ENCODE data around the gene STUM. TPM values are rescaled to one million over a fixed set of nuclear protein-coding genes. Genes with fewer than 3 reads are reported as not detected.
"Not testable (repeated sequence)": the region's sequence is repeated elsewhere in the genome, so short reads cannot be mapped to it uniquely, and the experiment has no call there.

STUM gene
- total RNA-seq, 1 donor from 2014 or later: 1.8 TPM

- no peak for DNase-seq (ENCODE audit: low spot score)
Observed at GRCh38 chr1:226603022-226603857, 54.7 kb downstream of the STUM start.

DNA sequence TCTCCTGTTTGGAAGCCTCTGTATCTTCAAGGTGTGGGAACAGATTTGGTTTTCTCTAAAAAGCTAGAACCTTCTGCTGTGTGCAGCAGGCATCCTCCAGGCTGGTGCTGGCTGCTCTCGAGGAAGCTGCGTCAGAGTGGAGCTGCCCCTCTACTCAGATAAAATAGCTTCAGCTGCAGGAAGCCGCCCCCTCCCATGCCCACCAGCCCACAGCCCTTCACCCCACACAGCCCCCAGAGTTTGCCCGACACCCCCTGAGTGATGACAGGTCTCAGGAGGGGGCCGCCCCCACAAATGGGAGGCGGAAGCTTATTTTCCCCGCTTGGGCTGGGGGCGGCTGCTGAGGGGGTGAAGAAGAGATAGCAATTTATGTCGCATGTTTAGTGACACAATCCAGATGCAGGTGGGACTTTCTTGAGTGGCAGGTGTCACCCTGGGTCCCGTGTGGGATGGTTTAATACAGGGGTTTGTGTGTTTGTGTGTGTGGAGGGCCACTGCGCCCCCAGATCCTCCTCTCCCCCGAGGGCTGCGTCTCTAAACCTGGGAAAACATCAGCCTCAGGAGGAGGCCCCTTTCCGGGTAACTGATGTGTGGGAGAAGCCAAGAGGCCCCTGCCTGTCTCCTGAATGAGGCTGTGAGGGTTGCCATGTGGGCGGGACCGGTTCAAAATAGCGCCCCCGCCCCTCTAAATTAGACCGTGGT, 55.4 kb downstream of the STUM start:
- no peak for DNase-seq (ENCODE audit: low spot score)

GRCh38 chr1:226604560-226605317, 56.2 kb downstream of the STUM start:
- no peak for DNase-seq (ENCODE audit: low spot score)

- no peak for DNase-seq (ENCODE audit: low spot score)
Observed at GRCh38 chr1:226605318-226605950, 56.9 kb downstream of the STUM start.

DNA sequence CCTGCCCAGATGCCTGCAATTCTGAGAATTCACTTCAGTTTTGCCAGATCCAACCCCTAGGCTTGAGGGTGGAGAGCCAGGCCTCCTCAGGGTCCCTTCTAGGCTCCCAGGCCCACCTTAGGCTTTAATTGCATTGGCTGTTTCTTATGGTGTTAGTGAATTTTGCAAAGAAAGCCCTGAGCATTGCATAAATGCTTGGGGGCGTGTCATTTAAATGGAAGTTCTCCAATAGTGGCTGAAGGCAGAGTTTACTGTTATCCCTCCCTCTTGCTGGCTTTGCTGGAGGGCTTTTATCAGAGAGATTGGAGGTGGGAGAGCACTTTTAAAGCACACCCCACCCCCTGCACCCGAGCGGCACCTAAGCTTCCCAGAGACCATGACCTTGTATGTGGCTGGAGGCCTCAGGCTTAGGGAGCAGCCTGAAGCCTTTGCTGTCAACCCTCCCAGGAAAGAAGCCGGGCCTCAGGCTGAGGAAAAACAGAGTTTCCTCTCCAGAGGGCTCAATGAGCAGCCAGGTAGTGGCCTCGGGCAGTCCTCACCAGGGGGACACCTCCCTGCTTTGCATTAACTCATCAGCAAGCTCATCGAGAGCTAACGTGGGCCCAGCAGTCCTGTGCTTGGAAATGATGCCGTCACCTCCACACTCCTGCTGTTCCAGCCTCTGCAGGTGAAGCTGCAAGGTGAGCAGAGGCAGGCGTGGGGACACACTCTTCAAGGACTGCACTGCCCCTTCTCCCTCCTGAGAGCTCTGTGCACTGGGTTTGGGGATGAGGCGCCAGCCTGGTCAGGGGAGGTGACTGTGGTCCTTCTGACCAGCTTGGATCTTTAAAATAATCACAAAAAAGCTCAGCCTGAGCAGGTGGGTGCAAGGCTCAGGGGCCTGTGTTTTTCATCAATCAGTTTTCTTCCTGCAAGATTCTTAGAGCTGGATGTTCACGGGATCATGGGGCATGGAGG, 58.0 kb downstream of the STUM start:
- no peak for DNase-seq (ENCODE audit: low spot score)

DNA sequence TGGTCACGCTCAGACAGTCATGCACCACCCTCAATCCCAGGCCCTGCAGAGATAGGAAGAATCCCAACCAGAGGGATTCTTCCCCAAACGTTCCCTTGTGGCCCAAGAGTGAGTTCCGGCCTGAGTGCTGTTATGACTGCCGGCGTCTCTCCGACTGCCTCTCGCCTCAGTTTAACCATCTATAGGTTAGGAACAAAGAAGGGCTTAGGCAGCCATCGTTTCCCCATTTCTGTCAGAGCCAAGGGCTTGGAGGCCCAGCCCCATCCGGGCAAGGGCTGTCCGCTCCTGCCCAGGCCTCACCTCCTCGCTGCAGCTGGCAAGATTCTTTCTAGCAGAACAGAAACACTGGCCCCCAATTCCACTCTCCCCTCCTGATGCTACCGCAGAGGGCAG, 58.7 kb downstream of the STUM start:
- DNase-seq (ENCODE audit: low spot score): no peak

DNA sequence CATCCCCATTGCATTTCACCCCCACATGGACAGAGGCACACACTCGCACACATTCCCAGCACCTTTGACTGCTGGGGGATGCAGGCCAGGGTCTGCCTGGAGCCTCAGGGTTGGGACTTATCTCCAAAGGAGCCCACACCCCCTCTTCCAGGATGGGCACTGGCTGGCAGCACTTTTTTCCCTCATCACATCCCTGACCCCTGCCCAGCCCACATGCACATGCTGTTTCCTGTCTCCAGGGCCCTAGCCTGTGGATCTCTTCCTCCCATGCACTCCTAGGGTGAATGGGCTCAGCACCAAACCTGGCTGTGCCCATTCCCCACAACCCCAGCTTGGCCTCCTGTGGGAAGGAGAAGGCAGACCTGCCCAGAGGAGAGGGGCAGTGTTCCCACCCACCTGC, 59.3 kb downstream of the STUM start:
- DNase-seq (ENCODE audit: low spot score): no peak

DNA sequence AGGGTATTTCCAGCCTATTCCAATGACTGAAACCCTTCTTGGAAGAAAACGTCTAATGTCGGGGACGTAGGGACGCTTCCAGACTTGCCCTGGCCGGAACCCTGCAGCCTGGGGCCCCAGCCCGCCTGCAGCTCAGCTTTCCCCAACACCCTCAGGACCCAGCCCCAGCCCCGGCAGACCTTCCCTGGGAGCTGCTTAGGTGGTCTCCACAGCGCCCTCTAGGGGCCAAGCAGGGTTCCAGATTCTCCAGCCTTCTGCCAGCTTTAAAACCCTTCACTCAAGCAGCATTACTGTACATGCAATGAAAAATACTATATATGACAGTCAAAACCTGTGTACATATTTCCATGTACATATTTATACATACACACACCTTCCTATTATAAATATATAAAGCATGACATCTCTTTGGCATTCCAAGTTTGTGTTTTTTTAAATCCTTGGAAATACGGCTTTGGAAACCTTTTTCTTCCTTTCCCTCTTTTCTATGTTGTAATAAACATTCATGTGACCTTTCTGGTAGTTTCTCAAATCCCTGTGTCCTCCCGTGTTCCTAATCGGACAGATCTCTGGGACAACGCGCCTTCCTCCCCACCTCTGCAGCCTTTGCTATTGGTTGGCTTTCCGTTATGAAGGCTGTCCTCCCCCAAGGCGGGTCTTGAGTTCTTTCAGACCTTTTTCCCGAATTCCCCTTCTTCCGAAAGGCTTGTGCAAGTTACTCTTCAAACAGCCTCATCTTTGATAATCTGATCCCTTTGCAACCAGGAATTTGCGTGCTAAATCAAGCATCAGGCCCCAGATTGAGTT, 60.3 kb downstream of the STUM start:
- DNase-seq (ENCODE audit: low spot score): no peak

DNA sequence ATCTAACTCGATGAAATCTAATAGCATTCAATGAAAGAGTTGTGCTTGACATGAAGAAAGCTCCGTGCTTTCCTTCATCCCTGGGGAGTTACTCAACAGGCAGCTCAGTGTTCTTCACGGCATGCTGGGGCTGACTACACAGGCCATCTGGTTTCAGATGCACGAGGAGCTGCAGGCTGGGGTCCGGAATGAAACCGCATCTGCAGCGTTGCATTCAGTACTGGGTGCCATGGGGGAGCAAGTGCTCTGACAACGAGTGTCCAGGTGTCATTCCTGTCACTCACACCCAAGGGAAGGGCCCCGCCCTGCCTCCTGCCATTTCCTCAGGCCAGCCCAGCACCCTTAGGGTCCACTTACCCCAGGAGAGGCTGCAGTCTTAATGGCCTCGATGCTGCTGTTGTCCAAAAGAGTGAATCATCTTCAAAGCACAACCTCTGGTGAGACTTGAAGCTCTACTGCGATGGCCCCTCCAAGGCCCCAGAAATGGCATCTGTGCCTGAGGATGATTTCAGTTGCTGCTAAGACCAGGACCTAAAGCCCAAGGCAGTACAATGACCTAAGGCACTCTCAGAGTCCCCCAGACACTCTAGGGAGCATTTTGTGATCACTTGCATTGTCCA, 61.4 kb downstream of the STUM start:
- no peak for DNase-seq (ENCODE audit: low spot score)

DNA sequence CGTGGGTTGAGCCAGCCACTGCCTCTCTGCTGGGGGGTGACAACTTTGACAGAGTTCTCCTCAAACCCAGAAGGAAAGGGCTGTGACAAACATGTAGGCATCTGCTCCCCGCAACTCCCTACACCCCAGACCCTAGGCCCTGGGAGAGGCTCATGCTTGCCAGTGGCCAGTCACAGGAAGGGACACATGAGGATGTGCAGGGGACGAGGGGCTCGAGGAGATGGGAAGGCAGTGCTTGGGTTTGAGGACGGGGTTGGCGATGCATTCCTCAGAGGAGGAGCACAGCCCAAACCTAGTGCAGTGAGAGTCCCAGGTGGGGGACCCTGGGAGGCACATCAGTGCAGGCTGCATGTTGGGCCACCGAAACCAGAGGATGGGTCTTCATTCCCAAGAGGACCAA, 62.1 kb downstream of the STUM start:
- no peak for DNase-seq (ENCODE audit: low spot score)

- no peak for DNase-seq (ENCODE audit: low spot score)
Observed at GRCh38 chr1:226611301-226611700, 62.7 kb downstream of the STUM start.

DNA sequence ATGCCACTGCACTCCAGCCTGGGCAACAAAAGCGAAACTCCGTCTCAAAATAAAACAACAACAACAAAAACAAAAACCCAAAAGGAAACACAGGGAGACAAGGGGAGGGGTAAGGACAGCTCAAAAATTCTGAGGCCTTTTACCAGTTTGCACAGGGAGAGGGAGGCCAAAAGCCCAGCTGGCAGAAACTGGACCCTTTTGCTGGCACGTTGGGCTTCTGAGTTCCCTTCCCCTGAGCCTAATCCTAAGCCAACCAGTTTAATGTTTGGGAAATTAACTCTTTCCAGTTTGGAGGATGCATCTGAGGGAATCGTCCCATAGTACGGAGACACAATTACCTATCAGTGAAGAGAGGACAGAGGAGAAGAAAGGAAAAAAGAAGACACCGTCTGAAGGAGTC, 63.4 kb downstream of the STUM start:
- DNase-seq (ENCODE audit: low spot score): not testable (repeated sequence)

GRCh38 chr1:226615876-226616275, 67.3 kb downstream of the STUM start:
- no peak for DNase-seq (ENCODE audit: low spot score)

DNA sequence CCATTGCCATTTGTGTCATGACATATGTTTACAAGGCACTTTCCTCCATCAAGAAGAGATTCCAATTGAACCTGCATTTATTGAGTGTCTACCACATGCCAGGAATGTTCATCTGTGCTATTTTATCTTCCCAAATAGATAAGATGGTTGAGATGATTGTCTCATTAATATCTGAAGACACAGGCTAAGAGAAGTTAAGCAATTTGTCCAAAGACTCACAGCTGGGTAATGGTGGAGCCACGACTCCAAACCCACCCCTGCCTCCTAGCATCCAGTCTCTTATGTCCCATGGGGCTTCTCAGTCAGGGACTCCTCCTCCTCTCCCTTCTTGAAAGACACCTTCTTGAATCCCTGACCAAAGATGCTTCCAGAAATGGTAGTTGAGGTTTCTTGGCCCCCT, 68.1 kb downstream of the STUM start:
- DNase-seq (ENCODE audit: low spot score): no peak

- no peak for DNase-seq (ENCODE audit: low spot score)
Observed at GRCh38 chr1:226617109-226617508, 68.5 kb downstream of the STUM start.

DNA sequence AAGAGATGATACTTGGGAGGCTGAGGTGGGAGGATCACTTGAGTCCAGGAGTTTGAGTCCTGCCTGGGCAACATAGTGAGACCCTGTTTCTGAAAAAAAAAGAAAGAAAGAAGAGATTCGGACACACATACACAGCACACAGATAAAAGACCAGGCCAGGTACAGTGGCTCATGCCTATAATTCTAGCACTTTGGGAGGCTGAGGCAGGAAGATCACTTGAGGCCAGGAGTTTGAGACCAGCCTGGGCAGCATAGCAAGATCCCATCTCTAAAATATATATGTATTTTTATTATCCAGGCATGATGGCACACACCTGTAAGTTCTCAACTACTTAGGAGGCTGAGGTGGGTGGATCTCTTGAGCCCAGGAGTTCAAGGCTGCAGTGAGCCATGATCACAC, 69.2 kb downstream of the STUM start:
- DNase-seq (ENCODE audit: low spot score): not testable (repeated sequence)

- no peak for DNase-seq (ENCODE audit: low spot score)
Observed at GRCh38 chr1:226618380-226618779, 69.8 kb downstream of the STUM start.

DNA sequence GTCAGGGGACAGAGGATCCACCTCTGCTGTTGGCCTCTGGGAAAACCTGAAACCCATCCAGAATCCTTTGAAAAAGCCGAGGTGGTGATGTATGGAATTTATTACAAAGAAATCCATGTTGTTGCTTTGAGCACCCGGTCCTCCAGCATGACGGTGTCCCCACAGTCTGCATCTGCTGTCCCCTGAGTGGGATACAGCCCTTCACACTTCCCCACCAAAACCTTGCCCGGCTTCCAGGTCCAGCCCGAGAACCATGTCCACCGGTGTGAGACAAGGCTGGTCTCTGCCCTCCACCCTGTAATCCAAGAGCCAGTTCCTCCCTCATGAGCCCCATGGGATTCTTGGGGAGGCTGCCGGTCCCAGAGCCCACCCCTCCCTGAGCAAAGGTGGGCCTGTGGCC, 70.5 kb downstream of the STUM start:
- peak; percentile 43 for DNase-seq (ENCODE audit: low spot score)

- DNase-seq (ENCODE audit: low spot score): no peak
Observed at GRCh38 chr1:226622012-226622411, 73.4 kb downstream of the STUM start.

Measured in mesenteric fat pad (tissue), 1 donor.